H9 (cell line): Measurements from ENCODE around the gene FAAP100. TPM values are rescaled to one million over a fixed set of nuclear protein-coding genes. Genes with fewer than 3 reads are reported as not detected.

ENCODE experiments used
- DNase-seq: peaks from one replicate; pipeline ENCODE4 v3.0.0-alpha.2; 2017
- H2AFZ ChIP-seq: one replicate; pipeline ENCODE4 v1.6.1; 2013; ENCODE audit warnings: mild to moderate bottlenecking, low read length, control low read depth, moderate library complexity
- H2AK5ac ChIP-seq: 2 replicates; pipeline ENCODE4 v1.6.1; 2013; ENCODE audit warnings: low read length, control low read depth, mixed read lengths; ENCODE audit not compliant: insufficient read length
- H2BK120ac ChIP-seq: one replicate; pipeline ENCODE4 v1.6.1; 2013; ENCODE audit warnings: low read depth, mild to moderate bottlenecking, low read length, control low read depth, inconsistent platforms; ENCODE audit not compliant: poor library complexity, severe bottlenecking
- H2BK12ac ChIP-seq: 2 replicates; pipeline ENCODE4 v1.6.1; 2013; ENCODE audit warnings: low read length, control low read depth, mixed read lengths, low read depth; ENCODE audit not compliant: insufficient read length
- H2BK15ac ChIP-seq: 2 replicates; pipeline ENCODE4 v1.6.1; 2013; ENCODE audit warnings: low read depth, low read length, control low read depth
- H2BK20ac ChIP-seq: one replicate; pipeline ENCODE4 v1.6.1; 2013; ENCODE audit warnings: low read depth, mild to moderate bottlenecking, low read length, control low read depth, inconsistent platforms; ENCODE audit not compliant: poor library complexity, severe bottlenecking
- H2BK5ac ChIP-seq: 2 replicates; pipeline ENCODE4 v1.6.1; 2013; ENCODE audit warnings: low read length, control low read depth, mixed read lengths; ENCODE audit not compliant: insufficient read length
- H3K14ac ChIP-seq: 2 replicates; pipeline ENCODE4 v1.6.1; 2013; ENCODE audit warnings: low read length, control low read depth; ENCODE audit not compliant: insufficient read depth
- H3K18ac ChIP-seq: 2 replicates; pipeline ENCODE4 v1.6.1; 2013; ENCODE audit warnings: low read depth, mild to moderate bottlenecking, mixed read lengths, low read length, control low read depth; ENCODE audit not compliant: insufficient read length
- H3K23ac ChIP-seq: 2 replicates; pipeline ENCODE4 v1.6.1; 2013; ENCODE audit warnings: low read length, control low read depth, mixed read lengths, low read depth; ENCODE audit not compliant: insufficient read length
- H3K23me2 ChIP-seq: 2 replicates; pipeline ENCODE4 v1.6.1; 2013; ENCODE audit warnings: low read depth, mild to moderate bottlenecking, mixed read lengths, low read length, control low read depth; ENCODE audit not compliant: insufficient read length, poor library complexity, severe bottlenecking
- H3K27ac ChIP-seq: 2 replicates; pipeline ENCODE4 v1.5.1; 2013; ENCODE audit warnings: low read length, control low read depth, mixed read lengths, low read depth; ENCODE audit not compliant: insufficient read length
- H3K27me3 ChIP-seq: 2 replicates; pipeline ENCODE4 v1.6.1; 2013; ENCODE audit warnings: low read length, control low read depth, inconsistent platforms; ENCODE audit not compliant: insufficient read depth
- H3K4ac ChIP-seq: 2 replicates; pipeline ENCODE4 v1.6.1; 2013; ENCODE audit warnings: low read depth, mild to moderate bottlenecking, control low read depth, inconsistent platforms, low read length, moderate library complexity
- H3K4me1 ChIP-seq: 2 replicates; pipeline ENCODE4 v1.6.1; 2013; ENCODE audit warnings: low read length, control low read depth, inconsistent platforms; ENCODE audit not compliant: insufficient read depth
- H3K4me2 ChIP-seq: 2 replicates; pipeline ENCODE4 v1.6.1; 2013; ENCODE audit warnings: low read length, control low read depth, mixed read lengths; ENCODE audit not compliant: insufficient read length, insufficient read depth
- H3K56ac ChIP-seq: 2 replicates; pipeline ENCODE4 v1.6.1; 2013; ENCODE audit warnings: low read depth, mild to moderate bottlenecking, mixed read lengths, low read length, control low read depth; ENCODE audit not compliant: insufficient read length
- H3K79me1 ChIP-seq: 2 replicates; pipeline ENCODE4 v1.6.1; 2013; ENCODE audit warnings: low read depth, mild to moderate bottlenecking, moderate library complexity, low read length, control low read depth, inconsistent platforms; ENCODE audit not compliant: insufficient read depth, poor library complexity, severe bottlenecking
- H3K79me2 ChIP-seq: 2 replicates; pipeline ENCODE4 v1.6.1; 2013; ENCODE audit warnings: low read length, control low read depth, inconsistent platforms; ENCODE audit not compliant: insufficient read depth
- H3K9ac ChIP-seq: 2 replicates; pipeline ENCODE4 v1.6.1; 2013; ENCODE audit warnings: low read length, control low read depth, mixed read lengths; ENCODE audit not compliant: insufficient read length; ENCODE audit errors: extremely low read depth
- H3K9me3 ChIP-seq: one replicate; pipeline ENCODE4 v1.6.1; 2013; ENCODE audit warnings: low read depth, low read length, inconsistent platforms; ENCODE audit not compliant: control insufficient read depth
- H3T11ph ChIP-seq: one replicate; pipeline ENCODE4 v1.6.1; 2013; ENCODE audit warnings: mild to moderate bottlenecking, low read length, control low read depth, inconsistent platforms
- H4K20me1 ChIP-seq: one replicate; pipeline ENCODE4 v1.6.1; 2013; ENCODE audit not compliant: control insufficient read depth, insufficient read length, insufficient read depth
- H4K5ac ChIP-seq: 2 replicates; pipeline ENCODE4 v1.6.1; 2013; ENCODE audit warnings: low read depth, mild to moderate bottlenecking, mixed read lengths, low read length, control low read depth; ENCODE audit not compliant: insufficient read length
- H4K8ac ChIP-seq: replicated peaks from 2 replicates; pipeline ENCODE4 v1.6.1; 2013; ENCODE audit warnings: low read length, control low read depth, mixed read lengths, low read depth; ENCODE audit not compliant: insufficient read length
- H4K91ac ChIP-seq: 2 replicates; pipeline ENCODE4 v1.6.1; 2013; ENCODE audit warnings: low read depth, mild to moderate bottlenecking, moderate library complexity, mixed read lengths, low read length, control low read depth; ENCODE audit not compliant: insufficient read length
- H3K27ac Mint-ChIP-seq, 3 experiments: 2 replicates in 2 of 3; 3 replicates in 1 of 3; pipeline ENCODE4 v1.8.0; 2020 to 2021; ENCODE audit warnings: mixed read lengths in 3 of 3, mild to moderate bottlenecking in 1 of 3, moderate library complexity in 1 of 3
- H3K27me3 Mint-ChIP-seq: 2 replicates; pipeline ENCODE4 v1.8.0; 2021; ENCODE audit warnings: low read depth, mild to moderate bottlenecking, moderate library complexity, mixed read lengths
- H3K36me3 Mint-ChIP-seq, 3 experiments: 2 replicates in 2 of 3; 3 replicates in 1 of 3; pipeline ENCODE4 v1.8.0; 2020 to 2021; ENCODE audit warnings: low read depth in 3 of 3, mixed read lengths in 3 of 3; ENCODE audit not compliant: insufficient read depth in 1 of 3
- H3K4me1 Mint-ChIP-seq, 2 experiments: 2 replicates each; pipeline ENCODE4 v1.8.0; 2020; ENCODE audit warnings: mixed read lengths in 2 of 2
- H3K4me3 Mint-ChIP-seq, 2 experiments: 2 replicates in 1 of 2; 3 replicates in 1 of 2; pipeline ENCODE4 v1.8.0; 2020 to 2021; ENCODE audit warnings: mild to moderate bottlenecking in 2 of 2, mixed read lengths in 2 of 2, moderate library complexity in 1 of 2
- H3K9me3 Mint-ChIP-seq, 2 experiments: 2 replicates in 1 of 2; 3 replicates in 1 of 2; pipeline ENCODE4 v1.8.0; 2020; ENCODE audit warnings: mild to moderate bottlenecking in 2 of 2, mixed read lengths in 2 of 2, moderate library complexity in 1 of 2
- CTCF ChIP-seq: fragments of 200-600 bp; sonication (generic); conservative IDR thresholded peaks from 3 replicates; pipeline ENCODE4 v1.8.0; 2021; ENCODE audit warnings: antibody characterized with exemption, mild to moderate bottlenecking
- WGBS: extraction: QIAGEN DNeasy Blood & Tissue Kit; methylation state at CpG from one replicate; pipeline ENCODE4 v1.1.7; 2013; ENCODE audit warnings: missing lambda C conversion rate, low lambda C conversion rate, mixed read lengths; ENCODE audit not compliant: insufficient read length; ENCODE audit errors: extremely low coverage; 5-methylcytosine and 5-hydroxymethylcytosine counted together
- total RNA-seq: library from RNA; stranded (reverse); gene quantifications from 2 replicates; pipeline ENCODE4 v1.2.1, GENCODE V29; 2021

FAAP100 gene
- total RNA-seq, 1 experiment from 2014 or later = 54.0 TPM

GRCh38 chr17:81528384-81528650, 23.8 kb downstream of the FAAP100 start:
- TF ChIP-seq CTCF = no peak
- no peak overlapping the region for H2BK5ac ChIP-seq
- no peak overlapping the region for H3T11ph ChIP-seq
- H3K56ac ChIP-seq = no peak overlapping the region
- no peak overlapping the region for H3K27ac ChIP-seq
- H3K9me3 Mint-ChIP-seq = no peaks in the 10 kb centered on the region
- no peaks in the 10 kb centered on the region for H3K79me2 ChIP-seq
- no peak overlapping the region for H3K18ac ChIP-seq
- no peaks in the 10 kb centered on the region; the same call in 1 of the 2 replicates for H3K27me3 ChIP-seq
- no peak overlapping the region for H3K14ac ChIP-seq
- no peaks in the 10 kb centered on the region for H3K36me3 Mint-ChIP-seq
- H4K8ac ChIP-seq = no peak overlapping the region
- no peak overlapping the region for H2BK120ac ChIP-seq
- no peak overlapping the region for H3K27ac Mint-ChIP-seq
- H2AFZ ChIP-seq = no peak overlapping the region
- H2BK20ac ChIP-seq = no peak overlapping the region
- H3K4me1 ChIP-seq = no peaks in the 10 kb centered on the region
- H3K4ac ChIP-seq = no peak overlapping the region
- H2BK15ac ChIP-seq = no peak overlapping the region
- no peak overlapping the region for H3K4me2 ChIP-seq
- H3K4me1 Mint-ChIP-seq = peaks cover 0 to 1% of the 10 kb centered on the region in 2 experiments; a peak in 1 of 4 replicates
- no peaks in the 10 kb centered on the region for H3K79me1 ChIP-seq
- no peak overlapping the region for H4K5ac ChIP-seq
- H2AK5ac ChIP-seq = no peak overlapping the region
- H3K4me3 Mint-ChIP-seq = no peak overlapping the region
- H3K23ac ChIP-seq = no peak overlapping the region
- no peak overlapping the region for H2BK12ac ChIP-seq
- H3K9me3 ChIP-seq = no peaks in the 10 kb centered on the region
- H3K27me3 Mint-ChIP-seq = peaks cover 33% of the 10 kb centered on the region
- no CpG with 5 or more reads among the region's 20 CpGs for WGBS
- H4K91ac ChIP-seq = no peak overlapping the region
- H3K23me2 ChIP-seq = no peaks in the 10 kb centered on the region
- H3K9ac ChIP-seq = no peak overlapping the region
- no peak for DNase-seq
- peaks cover 3% of the 10 kb centered on the region for H4K20me1 ChIP-seq
